SK-N-SH (cell line): Measurements from ENCODE around the gene ZNF775. TPM values are rescaled to one million over a fixed set of nuclear protein-coding genes. Genes with fewer than 3 reads are reported as not detected.

Experiments used
- CTCF ChIA-PET: fragments of 300-600, 350-600 bp; formaldehyde crosslinking; extraction: SDS; loops from one replicate; lab custom pipeline; 2021; lab: Yijun Ruan, JAX
- POLR2A ChIA-PET: fragments of 350-600 bp; sonication (Branson Sonifier 250); formaldehyde crosslinking; extraction: SDS; loops from one replicate; lab custom pipeline; 2020; ENCODE audit warnings: antibody characterized with exemption, inconsistent platforms; lab: Yijun Ruan, JAX
- DNase-seq: peaks from one replicate; pipeline ENCODE4 v3.0.0; 2012
- H2AFZ ChIP-seq: fragments of 200-600 bp; sonication (generic); 2 replicates; pipeline ENCODE4 v1.8.1; 2016; ENCODE audit warnings: antibody characterized with exemption, mild to moderate bottlenecking, low read depth
- H3F3A ChIP-seq: fragments of 200-600 bp; sonication (generic); replicated peaks from 2 replicates; pipeline ENCODE3; 2016; ENCODE audit warnings: antibody characterized with exemption, mild to moderate bottlenecking; ENCODE audit not compliant: insufficient read depth
- H3K27ac ChIP-seq, 2 experiments: fragments of 200-500 bp in 1 of 2; fragments of 200-600 bp in 1 of 2; sonication (Bioruptor generic) in 1 of 2; sonication (generic), shearing (Covaris generic) in 1 of 2; 2 replicates each; pipeline versions ENCODE4 v1.5.1 to v1.6.1; 2014 to 2016; ENCODE audit warnings: low read depth in 2 of 2, inconsistent platforms in 1 of 2, low read length in 1 of 2, mild to moderate bottlenecking in 1 of 2, mixed read lengths in 1 of 2
- H3K27me3 ChIP-seq: fragments of 200-600 bp; sonication (generic), shearing (Covaris generic); 2 replicates; pipeline ENCODE4 v1.6.1; 2016; ENCODE audit warnings: mixed run types; ENCODE audit not compliant: insufficient read depth
- H3K36me3 ChIP-seq, 2 experiments: fragments of 200-500 bp in 1 of 2; fragments of 200-600 bp in 1 of 2; sonication (Bioruptor generic) in 1 of 2; sonication (generic) in 1 of 2; replicated peaks in 1 of 2; 2 replicates each; pipeline versions ENCODE3 to v1.5.1; 2014 to 2016; ENCODE audit warnings: low read length in 1 of 2, mild to moderate bottlenecking in 1 of 2; ENCODE audit not compliant: insufficient read depth in 2 of 2, control insufficient read depth in 1 of 2
- H3K4me1 ChIP-seq, 2 experiments: fragments of 200-500 bp in 1 of 2; fragments of 200-600 bp in 1 of 2; sonication (Bioruptor generic) in 1 of 2; sonication (generic), shearing (Covaris generic) in 1 of 2; 2 replicates each; pipeline versions ENCODE4 v1.5.1 to v1.6.1; 2014 to 2016; ENCODE audit warnings: low read depth in 1 of 2, low read length in 1 of 2, mixed run types in 1 of 2; ENCODE audit not compliant: insufficient read depth in 2 of 2, control insufficient read depth in 1 of 2
- H3K4me2 ChIP-seq: fragments of 200-600 bp; sonication (generic), shearing (Covaris generic); 2 replicates; pipeline ENCODE4 v1.6.1; 2017; ENCODE audit warnings: mixed run types
- H3K4me3 ChIP-seq, 2 experiments: fragments of 200-500 bp in 1 of 2; fragments of 200-600 bp in 1 of 2; sonication (Bioruptor generic) in 1 of 2; sonication (generic), shearing (Covaris generic) in 1 of 2; 2 replicates each; pipeline versions ENCODE4 v1.5.1 to v1.8.1; 2014 to 2016; ENCODE audit warnings: low read depth in 2 of 2, inconsistent platforms in 1 of 2, low read length in 1 of 2, mild to moderate bottlenecking in 1 of 2, mixed read lengths in 1 of 2, moderate library complexity in 1 of 2
- H3K79me2 ChIP-seq: fragments of 200-600 bp; sonication (generic); 2 replicates; pipeline ENCODE4 v1.8.1; 2017; ENCODE audit warnings: mild to moderate bottlenecking; ENCODE audit not compliant: insufficient read depth
- H3K9ac ChIP-seq: fragments of 200-600 bp; sonication (generic); 2 replicates; pipeline ENCODE4 v1.6.1; 2017; ENCODE audit warnings: mixed run types
- H3K9me2 ChIP-seq: fragments of 200-600 bp; sonication (generic); 2 replicates; pipeline ENCODE4 v1.6.1; 2017; ENCODE audit warnings: mixed run types
- H3K9me3 ChIP-seq: fragments of 200-600 bp; sonication (generic); 2 replicates; pipeline ENCODE4 v1.6.1; 2017; ENCODE audit warnings: mixed run types, mild to moderate bottlenecking, moderate library complexity
- H4K20me1 ChIP-seq: fragments of 200-600 bp; sonication (generic); 2 replicates; pipeline ENCODE4 v1.6.1; 2017; ENCODE audit warnings: mild to moderate bottlenecking, mixed run types; ENCODE audit not compliant: insufficient read depth
- EZH2phosphoT487 ChIP-seq: fragments of 200-600 bp; sonication (generic); IDR thresholded peaks from 2 replicates; pipeline ENCODE4 v1.6.1; 2017; ENCODE audit warnings: low read depth, mixed run types, mild to moderate bottlenecking, antibody characterized with exemption, moderate library complexity, borderline replicate concordance
- FOXJ3 ChIP-seq: sonication (generic); formaldehyde crosslinking; IDR thresholded peaks from 2 replicates; pipeline ENCODE4 v1.5.1; 2020; ENCODE audit warnings: mild to moderate bottlenecking, missing genetic modification reagents
- MEF2A ChIP-seq: IDR thresholded peaks from 2 replicates; pipeline ENCODE4 v1.4.0; 2012; ENCODE audit warnings: low read depth, borderline replicate concordance
- MXI1 ChIP-seq: IDR thresholded peaks from 2 replicates; pipeline ENCODE4 v1.6.1; 2012; ENCODE audit warnings: mild to moderate bottlenecking, low read depth, low read length, improper control_type of control experiment
- NRF1 ChIP-seq: IDR thresholded peaks from 2 replicates; pipeline ENCODE4 v1.6.1; 2012; ENCODE audit warnings: low read depth, mild to moderate bottlenecking, low read length
- RAD21 ChIP-seq: IDR thresholded peaks from 2 replicates; pipeline ENCODE4 v1.6.1; 2012; ENCODE audit warnings: mild to moderate bottlenecking, low read length
- RFX5 ChIP-seq: IDR thresholded peaks from 2 replicates; pipeline ENCODE4 v1.6.1; 2012; ENCODE audit warnings: mild to moderate bottlenecking, improper control_type of control experiment, low read length
- SIN3A ChIP-seq: IDR thresholded peaks from 2 replicates; pipeline ENCODE4 v1.6.1; 2012; ENCODE audit warnings: low read depth, mild to moderate bottlenecking, low read length, moderate library complexity, borderline replicate concordance
- USF1 ChIP-seq: IDR thresholded peaks from 2 replicates; pipeline ENCODE4 v1.4.0; 2012; ENCODE audit warnings: low read depth, borderline replicate concordance
- WGBS: methylation state at CpG from one replicate; pipeline ENCODE4 v1.1.6; 2017; ENCODE audit warnings: low lambda C conversion rate; 5-methylcytosine and 5-hydroxymethylcytosine counted together
- polyA plus RNA-seq, 3 experiments: library from polyadenylated mRNA; depleted of rRNA; stranded (reverse); fragments of >200 nt; gene quantifications; 2 replicates each; pipeline ENCODE4 v1.2.3, GENCODE V29; 2012

Gene ZNF775
- polyA plus RNA-seq, 1 of the 3 experiments (the other 2 are of a cell fraction): 5.0 TPM

GRCh38 chr7:150340024-150340749, 38.9 kb upstream of the ZNF775 start:
- no peak overlapping the region for H2AFZ ChIP-seq
- H3F3A ChIP-seq: no peaks in the 10 kb centered on the region
- DNase-seq: no peak
- no peaks in the 10 kb centered on the region for H3K36me3 ChIP-seq
- H3K79me2 ChIP-seq: no peaks in the 10 kb centered on the region
- ChIA-PET POLR2A (interaction anchor here (0.6 kb wide), 1 partner anchor 87 kb away, joined by 3 read pairs; no protein-coding TSS in a partner anchor), CTCF (interaction anchor here (1.0 kb wide), 2 partner anchors 18 to 45 kb away, joined by 3 read pairs; no protein-coding TSS in a partner anchor)
- no peaks in the 10 kb centered on the region for H3K9me3 ChIP-seq
- H3K9me2 ChIP-seq: no peaks in the 10 kb centered on the region
- 88% methylated on average over 36 of the region's 39 CpGs for WGBS
- H4K20me1 ChIP-seq: no peaks in the 10 kb centered on the region
- H3K4me1 ChIP-seq: no peaks in the 10 kb centered on the region; a peak in 1 of 4 replicates
- no peak overlapping the region for H3K9ac ChIP-seq
- H3K4me2 ChIP-seq: no peak overlapping the region
- TF ChIP-seq USF1 (no peak), MEF2A (no peak)
- TF ChIP-seq, all 33 proteins: peak for 0
- H3K27me3 ChIP-seq: peaks cover 8% of the 10 kb centered on the region; the same call in 1 of the 2 replicates
- H3K27ac ChIP-seq: no peak overlapping the region
- H3K4me3 ChIP-seq: no peak overlapping the region

GRCh38 chr7:150340875-150341262, 38.3 kb upstream of the ZNF775 start:
- 72% methylated on average over 28 of the region's 29 CpGs for WGBS
- no peaks in the 10 kb centered on the region for H3K9me2 ChIP-seq
- no peaks in the 10 kb centered on the region for H3K9me3 ChIP-seq
- no peaks in the 10 kb centered on the region for H4K20me1 ChIP-seq
- no peaks in the 10 kb centered on the region for H3F3A ChIP-seq
- no peaks in the 10 kb centered on the region; a peak in 1 of 4 replicates for H3K4me1 ChIP-seq
- POLR2A ChIA-PET: interaction anchor here (0.6 kb wide), 1 partner anchor 86 kb away, joined by 3 read pairs; no protein-coding TSS in a partner anchor
- CTCF ChIA-PET: interaction anchor here (1.0 kb wide), 1 partner anchor 17 kb away, joined by 3 read pairs; no protein-coding TSS in a partner anchor
- TF ChIP-seq NRF1: no peak
- no peak for TF ChIP-seq EZH2phosphoT487
- TF ChIP-seq MXI1: no peak
- TF ChIP-seq FOXJ3 (CRISPR knock-in tag): no peak
- TF ChIP-seq RAD21: no peak
- TF ChIP-seq RFX5: no peak
- TF ChIP-seq SIN3A: no peak
- H3K9ac ChIP-seq: no peak overlapping the region
- no peak overlapping the region for H2AFZ ChIP-seq
- no peaks in the 10 kb centered on the region for H3K36me3 ChIP-seq
- peaks cover 8% of the 10 kb centered on the region; the same call in 1 of the 2 replicates for H3K27me3 ChIP-seq
- no peak overlapping the region for H3K27ac ChIP-seq
- no peak overlapping the region for H3K4me3 ChIP-seq
- no peak for DNase-seq
- no peak overlapping the region for H3K4me2 ChIP-seq
- no peaks in the 10 kb centered on the region for H3K79me2 ChIP-seq
